ENCODE data around the gene LRRC73.

GRCh38 chr6:43547222-43547621 lies 37.1 kb upstream of the LRRC73 start:
- no peak for TF ChIP-seq POLR2AphosphoS5 (IDR thresholded peaks at IDR 0.05)
- TF ChIP-seq CTCF (IDR thresholded peaks at IDR 0.05), result no peak
- no peak for TF ChIP-seq POLR2A (IDR thresholded peaks at IDR 0.05)

All from breast epithelium (tissue), 3 donors.